K562 (cell line): Measurements from ENCODE around the gene CNNM4. TPM values are rescaled to one million over a fixed set of nuclear protein-coding genes. Genes with fewer than 3 reads are reported as not detected.

Experiments
- ATAC-seq: fragments of 200-7000 bp; cut with Tn5 transposase; 3 replicates; pipeline ENCODE4 v1.9.1; 2020; ENCODE audit warnings: moderate library complexity
- BruUV-seq: library from RNA; stranded (reverse); fragments of 400-500 nt; replicated peaks from 2 replicates; lab custom pipeline; 2021; lab: Mats Ljungman, UMichigan
- CTCF ChIA-PET: fragments of 300-600 bp; formaldehyde crosslinking; extraction: SDS; loops from one replicate; lab custom pipeline; 2021; ENCODE audit warnings: low intra/inter-chr PET ratio; lab: Yijun Ruan, JAX
- POLR2A ChIA-PET: fragments of 300-600, 350-650 bp; sonication (Branson Sonifier 250); formaldehyde crosslinking; extraction: SDS; loops from one replicate; lab custom pipeline; 2021; ENCODE audit warnings: antibody characterized with exemption, inconsistent platforms; lab: Yijun Ruan, JAX
- DNase-seq, 4 experiments: peaks; one replicate each; pipeline versions ENCODE4 v3.0.0 to v3.0.0-alpha.2; 2011 to 2018; ENCODE audit warnings: low spot score in 3 of 4, mixed read lengths in 3 of 4; ENCODE audit errors: extremely low read depth in 1 of 4
- FAIRE-seq: peaks from 2 replicates; lab custom pipeline; 2011; peaks lifted over from hg19 to GRCh38; lab: Jason Lieb, UNC
- H2AFZ ChIP-seq: 2 replicates; pipeline ENCODE4 v1.6.0; 2011; ENCODE audit warnings: low read depth, low read length, control low read depth, inconsistent platforms
- H3K27ac ChIP-seq: fragments of 200-600 bp; 3 replicates; pipeline ENCODE4 v1.8.0; 2011; ENCODE audit warnings: low read depth, mild to moderate bottlenecking, control low read depth, inconsistent platforms, low read length, moderate library complexity, mixed read lengths; ENCODE audit errors: extremely low read depth
- H3K27me3 ChIP-seq, 2 experiments: fragments of 300-600 bp in 1 of 2; 2 replicates in 1 of 2; 3 replicates in 1 of 2; pipeline versions ENCODE4 v1.6.0 to v1.8.0; 2011; ENCODE audit warnings: inconsistent platforms in 2 of 2, low read length in 2 of 2, mild to moderate bottlenecking in 1 of 2, mixed read lengths in 1 of 2, moderate library complexity in 1 of 2; ENCODE audit not compliant: control insufficient read depth in 2 of 2, insufficient read depth in 2 of 2
- H3K36me3 ChIP-seq: fragments of 300-600 bp; 3 replicates; pipeline ENCODE4 v1.8.0; 2011; ENCODE audit warnings: mild to moderate bottlenecking, low read length, inconsistent platforms; ENCODE audit not compliant: control insufficient read depth, insufficient read depth
- H3K4me1 ChIP-seq, 2 experiments: fragments of 200-600 bp in 1 of 2; replicated peaks in 1 of 2; 2 replicates in 1 of 2; 3 replicates in 1 of 2; pipeline versions ENCODE4 v1.5.1 to v1.8.0; 2011; ENCODE audit warnings: inconsistent platforms in 2 of 2, low read length in 2 of 2, mild to moderate bottlenecking in 1 of 2, mixed read lengths in 1 of 2, moderate library complexity in 1 of 2; ENCODE audit not compliant: control insufficient read depth in 2 of 2, insufficient read depth in 2 of 2
- H3K4me2 ChIP-seq: 2 replicates; pipeline ENCODE4 v1.6.1; 2011; ENCODE audit warnings: low read length, control low read depth, inconsistent platforms, mixed read lengths; ENCODE audit not compliant: insufficient read depth
- H3K4me3 ChIP-seq: fragments of 200-600 bp; sonication (generic), shearing (Covaris generic); 2 replicates; pipeline ENCODE4 v1.5.1; 2016; ENCODE audit warnings: control low read depth, inconsistent platforms
- H3K79me2 ChIP-seq: fragments of 200-600 bp; 3 replicates; pipeline ENCODE4 v1.8.0; 2011; ENCODE audit warnings: low read length, inconsistent platforms; ENCODE audit not compliant: control insufficient read depth, insufficient read depth
- H3K9ac ChIP-seq, 2 experiments: 2 replicates each; pipeline versions ENCODE4 v1.6.0 to v1.6.1; 2011; ENCODE audit warnings: low read depth in 2 of 2, low read length in 2 of 2, control low read depth in 1 of 2, inconsistent platforms in 1 of 2, mild to moderate bottlenecking in 1 of 2, mixed read lengths in 1 of 2; ENCODE audit not compliant: insufficient read depth in 1 of 2
- H3K9me1 ChIP-seq: one replicate; pipeline ENCODE4 v1.6.0; 2011; ENCODE audit warnings: inconsistent platforms, mild to moderate bottlenecking, low read length, moderate library complexity; ENCODE audit not compliant: control insufficient read depth, insufficient read depth
- H3K9me3 ChIP-seq: replicated peaks from 2 replicates; pipeline ENCODE4 v1.5.1; 2011; ENCODE audit warnings: low read depth, low read length, inconsistent platforms; ENCODE audit not compliant: control insufficient read depth, insufficient read depth
- H4K20me1 ChIP-seq: replicated peaks from 2 replicates; pipeline ENCODE4 v1.6.1; 2011; ENCODE audit warnings: low read length, inconsistent platforms, mixed read lengths; ENCODE audit not compliant: control insufficient read depth, insufficient read depth
- ATF3 ChIP-seq, 2 experiments: fragments of 450-650 bp in 1 of 2; sonication (generic) in 1 of 2; formaldehyde crosslinking in 1 of 2; IDR thresholded peaks in 1 of 2; conservative IDR thresholded peaks in 1 of 2; 2 replicates each; pipeline versions ENCODE4 v1.6.1 to v1.8.1; 2016 to 2023; ENCODE audit warnings: mild to moderate bottlenecking in 2 of 2, moderate library complexity in 2 of 2, inconsistent platforms in 1 of 2, missing genetic modification reagents in 1 of 2
- ATF7 ChIP-seq: fragments of 450-650 bp; IDR thresholded peaks from 2 replicates; pipeline ENCODE4 v1.7.1; 2014; ENCODE audit warnings: mild to moderate bottlenecking, moderate library complexity
- CEBPB ChIP-seq: fragments of 450-650 bp; IDR thresholded peaks from 2 replicates; pipeline ENCODE4 v1.6.1; 2016; ENCODE audit warnings: missing genetic modification characterization, missing compliant biosample characterization
- CEBPG ChIP-seq, 3 experiments: fragments of 200-800 bp in 1 of 3; sonication (Bioruptor generic) in 1 of 3; sonication (generic) in 1 of 3; formaldehyde crosslinking in 1 of 3; IDR thresholded peaks in 2 of 3; conservative IDR thresholded peaks in 1 of 3; 2 replicates each; pipeline versions ENCODE4 v1.6.1 to v1.8.0; 2016 to 2022; ENCODE audit warnings: missing compliant biosample characterization in 2 of 3, missing genetic modification characterization in 2 of 3, mild to moderate bottlenecking in 1 of 3, missing genetic modification reagents in 1 of 3
- EP400 ChIP-seq: fragments of 450-650 bp; IDR thresholded peaks from 2 replicates; pipeline ENCODE4 v1.6.1; 2017; ENCODE audit warnings: antibody characterized with exemption, mild to moderate bottlenecking, moderate library complexity
- ID3 ChIP-seq, 2 experiments: fragments of 250-450 bp in 1 of 2; fragments of 450-650 bp in 1 of 2; sonication (Bioruptor Pico) in 1 of 2; IDR thresholded peaks; 2 replicates each; pipeline versions ENCODE4 v1.6.1 to v1.8.0; 2016 to 2021; ENCODE audit warnings: mild to moderate bottlenecking in 2 of 2, moderate library complexity in 2 of 2, missing compliant biosample characterization in 1 of 2, missing genetic modification characterization in 1 of 2
- IRF1 ChIP-seq: sonication (generic); formaldehyde crosslinking; IDR thresholded peaks from 2 replicates; pipeline ENCODE4 v1.8.0; 2022; ENCODE audit warnings: missing genetic modification reagents, mild to moderate bottlenecking, borderline replicate concordance
- JUND ChIP-seq, 2 experiments: IDR thresholded peaks; 2 replicates in 1 of 2; 3 replicates in 1 of 2; pipeline ENCODE4 v1.6.1; 2011; ENCODE audit warnings: borderline replicate concordance in 2 of 2, low read depth in 2 of 2, low read length in 2 of 2, improper control_type of control experiment in 1 of 2, missing biosample characterization in 1 of 2, missing genetic modification characterization in 1 of 2, missing genetic modification reagents in 1 of 2
- KAT7 ChIP-seq: sonication (generic); formaldehyde crosslinking; IDR thresholded peaks from 2 replicates; pipeline ENCODE4 v1.8.0; 2022; ENCODE audit warnings: missing genetic modification reagents, mild to moderate bottlenecking, borderline replicate concordance
- RUNX1 ChIP-seq: sonication (generic); IDR thresholded peaks from 2 replicates; pipeline ENCODE4 v1.6.1; 2016; ENCODE audit warnings: antibody characterized with exemption, low read depth
- TEAD1 ChIP-seq, 2 experiments: fragments of 450-650 bp in 1 of 2; sonication (generic) in 1 of 2; formaldehyde crosslinking; IDR thresholded peaks; 2 replicates each; pipeline versions ENCODE4 v1.4.0 to v1.8.0; 2020 to 2022; ENCODE audit warnings: mild to moderate bottlenecking in 2 of 2, missing genetic modification reagents in 1 of 2
- ZNF431 ChIP-seq: sonication (generic); formaldehyde crosslinking; IDR thresholded peaks from 2 replicates; pipeline ENCODE4 v1.8.0; 2022; ENCODE audit warnings: mild to moderate bottlenecking, missing genetic modification reagents
- WGBS: fragments of 100-300 bp; shearing (Covaris generic); methylation state at CpG from one replicate; pipeline ENCODE4 v1.1.6; 2016; ENCODE audit warnings: low coverage, mixed read lengths; ENCODE audit not compliant: insufficient coverage; ENCODE audit errors: missing lambda C conversion rate; 5-methylcytosine and 5-hydroxymethylcytosine counted together
- in situ Hi-C: fragments of 300-500 bp; cut with MboI; formaldehyde crosslinking; loops from 4 replicates; pipeline ENCODE4 v1.15.0; 2018; ENCODE audit warnings: inconsistent platforms, mixed read lengths
- intact Hi-C: fragments of 100-400 bp; cut with micrococcal nuclease; formaldehyde crosslinking; loops from 2 replicates; pipeline ENCODE4 v1.14.2; 2022
- polyA plus RNA-seq, 8 experiments: library from polyadenylated mRNA; depleted of rRNA in 4 of 8; stranded (reverse) in 5 of 8; unstranded in 3 of 8; fragments of >200 nt; fragmentation: Nextera tagmentation in 2 of 8; fragmentation: Illumina TruSeq in 1 of 8; extraction: Ambion mirVana in 2 of 8; extraction: Trizol in 1 of 8; gene quantifications; 2 replicates each; pipeline versions ENCODE4 v1.2.1 to v1.2.3, GENCODE V29; 2011 to 2014; ENCODE audit warnings: inconsistent platforms in 1 of 8, missing spikeins in 1 of 8
- total RNA-seq, 7 experiments: library from RNA; depleted of rRNA in 6 of 7; stranded (reverse); fragments of >200 nt in 6 of 7; fragmentation: Illumina TruSeq in 2 of 7; extraction: Trizol in 2 of 7; gene quantifications; 2 replicates each; pipeline versions ENCODE4 v1.2.1 to v1.2.3, GENCODE V29; 2011 to 2021; ENCODE audit warnings: low replicate concordance in 1 of 7

Gene CNNM4
- total and polyA plus RNA-seq, 9 of the 15 experiments (the other 6 are each of a cell fraction or from before 2014, with no cell fraction given) = 0.96 to 6.3 (median 2.8) TPM

- intact Hi-C loops (no loop called here), in situ Hi-C loops (no loop called here)
- 52% methylated on average over 5 of the region's 5 CpGs for WGBS
- H3K79me2 ChIP-seq = no peaks in the 10 kb centered on the region
- peaks cover 14% of the 10 kb centered on the region; the same call in 2 of the 3 replicates for H3K36me3 ChIP-seq
- no peaks in the 10 kb centered on the region for H4K20me1 ChIP-seq
- no peaks in the 10 kb centered on the region for H3K27me3 ChIP-seq
- no peak overlapping the region for H3K4me2 ChIP-seq
- peaks cover 0 to 4% of the 10 kb centered on the region in 2 experiments; a peak in 2 of 5 replicates for H3K4me1 ChIP-seq
- POLR2A ChIA-PET = interaction anchor here (1.3 kb wide), 1 partner anchor 9 kb away, joined by 6 read pairs; no protein-coding TSS in a partner anchor
- FAIRE-seq (no peak), DNase-seq (no peak), ATAC-seq (peak; percentile 74)
- no peaks in the 10 kb centered on the region for H3K9me1 ChIP-seq
- no peak for TF ChIP-seq KAT7 (CRISPR knock-in tag)
- TF ChIP-seq CEBPG (CRISPR knock-in tag; IDR thresholded peaks at IDR 0.05) = peak; percentile 43; the same call in 1 of the 2 replicates
- peak; percentile 19 to 86; a peak in 2 of 4 replicates for TF ChIP-seq CEBPG (tag; conservative IDR thresholded peaks at IDR 0.05 in 1 of 2, IDR thresholded peaks at IDR 0.05 in 1 of 2)
- no peak for TF ChIP-seq RUNX1
- TF ChIP-seq ATF3 (IDR thresholded peaks at IDR 0.05) = peak; percentile 81
- no peak for TF ChIP-seq ATF3 (CRISPR knock-in tag; conservative IDR thresholded peaks at IDR 0.05)
- peak; percentile 71 for TF ChIP-seq ATF7
- no peak for TF ChIP-seq ZNF431 (CRISPR knock-in tag)
- TF ChIP-seq JUND (IDR thresholded peaks at IDR 0.05; ENCODE audit: borderline replicate concordance, low read depth, low read length) = 0 out of 2 replicates have a peak, but pooled peaks have one; percentile 27
- TF ChIP-seq JUND (tag; IDR thresholded peaks at IDR 0.05; ENCODE audit: borderline replicate concordance, low read depth, low read length) = no peak
- 0 out of 2 replicates have a peak, but pooled peaks have one; percentile 47 for TF ChIP-seq CEBPB (tag)
- TF ChIP-seq IRF1 (CRISPR knock-in tag) = no peak
- TF ChIP-seq TEAD1 (CRISPR knock-in tag; IDR thresholded peaks at IDR 0.05) = no peak
- TF ChIP-seq ID3 (CRISPR knock-in tag; IDR thresholded peaks at IDR 0.05) = no peak
- TF ChIP-seq ID3 (tag; IDR thresholded peaks at IDR 0.05) = no peak
- TF ChIP-seq EP400 = no peak
- H2AFZ ChIP-seq = no peak overlapping the region
- no peak overlapping the region for H3K4me3 ChIP-seq
- no TSS peak for BruUV-seq
- CTCF ChIA-PET = no interaction called here
- H3K9ac ChIP-seq = no peak overlapping the region
- no peak overlapping the region for H3K27ac ChIP-seq
- no peaks in the 10 kb centered on the region for H3K9me3 ChIP-seq
These were observed 45.0 kb upstream of the CNNM4 start for GRCh38 chr2:96715658-96716057.
